Upper lobe of left lung (tissue), 4 donors: ENCODE measurements around the gene POP7.

Source experiments
- CTCF ChIP-seq, 6 experiments: fragments of 450-650 bp in 4 of 6; fragments of 200-600 bp in 2 of 6; sonication (generic) in 2 of 6; IDR thresholded peaks; one replicate each; pipeline ENCODE4 v1.5.1; 2016 to 2019; ENCODE audit warnings: antibody characterized with exemption in 6 of 6
- EP300 ChIP-seq, 4 donors: sonication (generic); formaldehyde crosslinking; IDR thresholded peaks; one replicate each; pipeline ENCODE4 v1.5.1; 2017; ENCODE audit warnings: antibody characterized with exemption in 4 of 4, control low read depth in 2 of 4
- POLR2A ChIP-seq, 4 donors: fragments of 450-650 bp; IDR thresholded peaks; one replicate each; pipeline ENCODE4 v1.5.1; 2016 to 2017; ENCODE audit warnings: antibody characterized with exemption in 4 of 4, mild to moderate bottlenecking in 2 of 4

GRCh38 chr7:100720671-100721504 is 15.0 kb downstream of the POP7 start:
- TF ChIP-seq CTCF (IDR thresholded peaks at IDR 0.05) = no peak
- no peak for TF ChIP-seq POLR2A (IDR thresholded peaks at IDR 0.05)
- TF ChIP-seq EP300 (IDR thresholded peaks at IDR 0.05) = no peak
